SHP77 (cell line): ENCODE data around the gene DLK1.

Experiments used
- DNase-seq, 2 experiments: peaks; one replicate each; lab custom pipeline; 2025; lab: John Stamatoyannopoulos, UW

Gene DLK1

DNA sequence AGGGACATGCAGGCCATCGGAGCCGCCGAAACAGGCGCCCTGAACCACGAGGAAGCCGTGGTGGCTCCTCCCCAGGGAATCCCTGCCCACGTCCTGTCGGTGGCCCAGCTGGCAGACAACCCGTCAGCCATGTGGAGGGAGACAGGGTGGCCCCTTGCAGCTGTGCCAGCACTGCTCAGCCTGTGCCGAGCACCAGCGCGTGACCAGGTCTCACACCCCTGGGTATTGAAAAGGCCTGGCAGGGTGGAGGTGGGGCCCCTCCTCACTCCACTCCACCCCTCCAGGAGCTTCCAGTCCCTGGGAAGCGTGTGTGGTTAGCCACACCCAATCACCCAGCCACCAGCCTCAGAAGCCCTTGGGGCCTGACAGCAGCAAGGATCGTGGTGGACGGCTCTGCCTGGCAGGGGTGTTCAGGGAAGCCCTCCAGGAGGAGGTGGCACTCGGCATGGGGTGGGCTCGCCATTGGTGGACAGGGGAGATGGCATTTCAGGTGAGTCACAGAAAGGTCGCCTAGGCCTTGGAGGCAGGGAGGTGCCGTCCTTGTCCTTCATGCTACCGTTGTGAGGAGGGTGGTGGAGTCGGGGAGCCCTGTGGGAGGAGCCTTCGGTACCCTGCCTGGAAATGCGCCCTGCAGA, 12.3 kb upstream of the DLK1 start:
- peak; percentile 93 to 95 for DNase-seq

DNA sequence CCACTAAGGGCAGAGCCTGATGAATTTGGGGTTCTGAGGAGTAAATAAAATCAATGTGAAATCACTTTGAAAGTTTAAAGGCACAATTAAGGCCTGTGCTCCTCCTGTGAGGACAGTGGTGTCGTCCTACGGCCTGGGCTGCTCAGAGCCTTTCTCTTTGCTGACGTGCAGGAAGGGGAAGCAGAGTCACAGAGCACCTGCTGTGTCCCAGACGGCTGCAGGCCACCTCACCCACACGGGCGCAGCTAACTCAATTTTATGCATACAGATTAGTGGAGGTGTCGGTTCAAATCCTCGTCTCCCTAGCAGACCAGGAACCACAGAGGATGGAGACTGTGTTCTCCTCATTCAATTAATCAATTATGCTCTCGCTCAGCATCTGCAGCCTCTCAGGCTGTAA, 11.4 kb upstream of the DLK1 start:
- no peak for DNase-seq

- no peak for DNase-seq
Measured at GRCh38 chr14:100715803-100716202, 10.9 kb upstream of the DLK1 start.

DNA sequence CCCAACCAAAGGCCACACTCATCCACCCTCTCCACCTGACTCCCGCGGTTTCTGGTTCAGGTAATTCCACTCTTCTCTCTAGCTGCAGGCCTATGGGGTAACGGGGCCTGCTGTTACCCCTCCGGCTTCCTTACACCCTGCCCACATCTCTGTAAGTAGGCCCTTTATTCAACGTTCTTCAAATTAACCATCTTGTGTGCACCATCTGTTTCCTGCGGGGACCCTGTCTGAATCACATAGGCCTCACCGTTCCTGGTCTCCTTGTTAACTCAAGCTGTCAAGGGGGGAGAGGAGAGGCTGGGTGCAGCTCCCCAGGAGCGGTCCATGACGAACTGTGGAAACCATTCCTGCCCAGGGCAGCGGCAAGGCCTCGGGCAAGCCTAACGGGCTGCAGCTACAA, 9.3 kb upstream of the DLK1 start:
- no peak for DNase-seq

DNA sequence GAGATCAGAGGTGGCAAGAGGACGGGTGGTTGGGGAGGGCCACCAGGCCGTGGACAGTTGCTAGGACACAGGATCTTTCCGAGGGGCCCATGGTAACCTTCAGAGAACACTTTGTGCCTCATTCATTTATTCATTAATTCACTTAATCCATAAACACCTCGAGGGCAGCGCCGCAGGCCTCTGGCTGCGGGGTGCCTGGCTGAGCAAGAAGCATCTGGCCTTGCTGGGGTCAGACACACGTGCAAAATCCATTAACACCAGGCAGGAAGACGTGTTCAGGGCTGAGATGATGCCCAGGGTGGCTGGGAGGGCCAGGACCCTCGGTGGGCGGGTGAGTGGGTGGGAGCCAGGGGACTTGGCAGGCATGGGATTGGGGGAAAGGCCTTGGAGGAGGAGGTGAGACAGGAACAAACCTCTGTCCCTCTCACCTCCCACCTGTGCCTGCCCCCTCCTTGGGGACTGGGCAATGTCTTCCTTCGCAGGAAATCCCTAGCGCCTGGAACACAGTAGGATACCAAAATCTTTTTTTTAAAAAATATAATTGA, 6.6 kb upstream of the DLK1 start:
- no peak for DNase-seq

GRCh38 chr14:100721568-100721967, 5.1 kb upstream of the DLK1 start:
- DNase-seq: no peak

GRCh38 chr14:100722367-100722766, 4.3 kb upstream of the DLK1 start:
- DNase-seq: no peak

GRCh38 chr14:100723135-100723829, 3.4 kb upstream of the DLK1 start:
- DNase-seq: no peak

DNA sequence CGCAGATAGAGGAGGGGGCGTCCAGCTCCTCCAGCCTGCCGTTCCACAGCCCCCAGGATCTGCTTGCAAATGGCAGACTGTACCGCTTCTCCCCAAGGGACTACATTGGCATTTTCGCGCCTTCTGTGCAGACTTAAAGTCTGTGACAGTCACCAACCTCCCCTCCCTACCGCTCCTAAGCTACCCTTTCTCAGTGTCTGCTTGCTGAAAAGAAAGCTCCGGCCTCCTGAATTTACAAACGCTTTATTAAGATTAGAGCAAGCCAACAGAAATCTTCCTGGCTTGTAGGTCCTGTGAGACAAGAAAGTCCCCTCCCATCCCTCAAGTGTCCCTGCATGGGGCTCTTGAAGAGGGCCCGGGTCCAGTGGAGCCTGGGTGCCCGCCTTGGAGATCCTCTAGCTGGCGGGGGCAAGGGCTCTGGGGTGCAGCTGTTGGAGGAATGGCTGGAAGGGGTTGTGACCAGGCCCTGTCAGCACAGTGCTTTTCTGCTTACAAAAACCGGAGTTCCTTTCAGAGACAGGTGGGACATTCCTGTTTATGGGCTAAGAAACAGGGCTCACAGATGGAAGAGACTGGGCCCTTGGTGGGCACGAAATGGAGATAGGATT, 2.8 kb upstream of the DLK1 start:
- DNase-seq: no peak

- no peak for DNase-seq
Measured at GRCh38 chr14:100724536-100724935, 2.2 kb upstream of the DLK1 start.

- no peak for DNase-seq
Measured at GRCh38 chr14:100725587-100726387, 905 bp upstream of the DLK1 start.

DNA sequence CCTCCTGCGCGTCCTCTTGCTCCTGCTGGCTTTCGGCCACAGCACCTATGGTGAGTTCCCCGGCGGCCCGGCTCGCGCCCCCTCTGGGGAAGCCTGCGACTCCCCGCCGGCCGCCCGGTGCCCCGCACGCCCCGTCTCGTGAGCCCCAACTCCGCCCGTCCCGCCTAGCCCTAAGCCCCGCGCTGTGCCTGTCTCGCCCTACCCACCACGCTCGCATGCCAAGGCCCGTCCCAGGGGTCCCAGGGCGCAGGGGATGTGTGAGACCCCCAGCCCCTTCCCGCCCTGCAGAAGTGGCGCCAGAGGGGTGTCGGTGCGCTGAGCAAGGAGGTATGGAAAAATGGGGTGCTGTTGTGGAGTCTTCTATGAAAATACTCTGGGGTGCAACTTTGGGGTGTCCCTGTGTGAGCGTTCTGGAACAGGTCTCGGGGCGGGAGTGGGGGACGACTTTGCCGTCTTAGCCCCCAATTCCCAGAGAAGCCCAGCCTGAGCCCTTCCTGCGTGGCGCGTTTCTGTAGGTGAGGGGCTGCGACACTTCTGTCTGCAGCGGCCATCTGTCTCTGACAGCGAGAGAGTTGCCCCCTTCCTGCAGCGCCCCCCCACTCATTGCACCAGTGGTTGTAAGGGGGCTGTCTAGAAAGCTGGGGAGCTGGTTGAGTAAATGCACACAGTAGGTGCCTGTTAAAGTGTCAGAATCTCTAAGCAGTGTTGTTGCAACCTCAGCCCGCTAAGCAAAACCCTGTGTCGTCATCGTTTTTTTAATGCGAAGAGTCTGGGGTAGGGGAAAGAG, 587 bp downstream of the DLK1 start:
- no peak for DNase-seq

DNA sequence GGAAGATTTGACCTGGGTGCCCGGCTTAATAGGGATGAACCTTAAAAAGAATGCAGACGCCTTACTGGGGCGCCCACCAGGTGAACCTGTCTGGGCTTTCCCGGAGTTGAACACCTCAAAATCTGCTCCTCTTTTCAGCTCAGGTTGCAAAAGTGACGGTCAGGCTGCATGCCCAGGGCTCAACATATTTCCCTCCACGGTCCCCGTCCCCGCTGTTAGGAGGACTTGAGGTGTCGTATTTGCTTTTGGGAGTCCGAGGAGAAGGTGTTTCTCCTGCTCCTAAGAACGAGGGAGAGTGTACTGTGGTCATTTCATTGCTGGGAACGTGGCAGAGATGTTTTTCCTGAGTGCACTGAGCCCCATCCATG, 1.2 kb downstream of the DLK1 start:
- no peak for DNase-seq

- no peak for DNase-seq
Measured at GRCh38 chr14:100728962-100729361, 2.3 kb downstream of the DLK1 start.

- no peak for DNase-seq
Measured at GRCh38 chr14:100729982-100730381, 3.3 kb downstream of the DLK1 start.

GRCh38 chr14:100730581-100730980, 3.9 kb downstream of the DLK1 start:
- DNase-seq: no peak

GRCh38 chr14:100731011-100731670, 4.4 kb downstream of the DLK1 start:
- DNase-seq: no peak

- no peak for DNase-seq
Measured at GRCh38 chr14:100731846-100732765, 5.4 kb downstream of the DLK1 start.

- DNase-seq: no peak
Measured at GRCh38 chr14:100732766-100733100, 6.0 kb downstream of the DLK1 start.
